ENCODE results near the gene EXOC8.

EXOC8 gene

GRCh38 chr1:231337472-231338269 is at the start of gene EXOC8:
Gene EXOC8 (minus strand): TSS chr1:231337852. CDS start chr1:231337745, 107 bp downstream.
- peak; percentile 83 for DNase-seq (ENCODE audit: low read depth)
- peak within 1 kb of the TSS; percentile 98 for H3K4me3 ChIP-seq (ENCODE audit: low read length)
- no peak for TF ChIP-seq CTCF (conservative IDR thresholded peaks at IDR 0.05; ENCODE audit: low read depth, low read length)

GRCh38 chr1:231386466-231386865 is 48.8 kb upstream of the EXOC8 start:
- no peak for DNase-seq (ENCODE audit: low read depth)
- H3K4me3 ChIP-seq (ENCODE audit: low read length), result no peak overlapping the region
- TF ChIP-seq CTCF (conservative IDR thresholded peaks at IDR 0.05; ENCODE audit: low read depth, low read length), result no peak

GRCh38 chr1:231385416-231385748 is 47.7 kb upstream of the EXOC8 start:
- H3K4me3 ChIP-seq (ENCODE audit: low read length), result no peak overlapping the region
- no peak for DNase-seq (ENCODE audit: low read depth)
- TF ChIP-seq CTCF (conservative IDR thresholded peaks at IDR 0.05; ENCODE audit: low read depth, low read length), result no peak

- H3K4me3 ChIP-seq (ENCODE audit: low read length), result no peak overlapping the region
- DNase-seq (ENCODE audit: low read depth), result peak; percentile 20
- no peak for TF ChIP-seq CTCF (conservative IDR thresholded peaks at IDR 0.05; ENCODE audit: low read depth, low read length)
Measured at GRCh38 chr1:231384696-231385415, 47.2 kb upstream of the EXOC8 start.

GRCh38 chr1:231383159-231383860 is 45.7 kb upstream of the EXOC8 start:
- TF ChIP-seq CTCF (conservative IDR thresholded peaks at IDR 0.05; ENCODE audit: low read depth, low read length), result no peak
- no peak for DNase-seq (ENCODE audit: low read depth)
- no peak overlapping the region for H3K4me3 ChIP-seq (ENCODE audit: low read length)

- TF ChIP-seq CTCF (conservative IDR thresholded peaks at IDR 0.05; ENCODE audit: low read depth, low read length), result no peak
Measured at GRCh38 chr1:231382426-231382825, 44.8 kb upstream of the EXOC8 start.

More at GRCh38 chr1:231382426-231382825, 44.8 kb upstream of the EXOC8 start:
- H3K4me3 ChIP-seq (ENCODE audit: low read length), result no peak overlapping the region
- no peak for DNase-seq (ENCODE audit: low read depth)

Measured in retinal pigment epithelial cell (primary cell).